K562 (cell line): ENCODE measurements around the gene TRAPPC8. TPM values are rescaled to one million over a fixed set of nuclear protein-coding genes. Genes with fewer than 3 reads are reported as not detected.

Source experiments
- CC2D1A ChIP-seq: fragments of 450-650 bp; IDR thresholded peaks from 2 replicates; pipeline ENCODE4 v1.6.1; 2017; ENCODE audit warnings: mild to moderate bottlenecking
- DLX4 ChIP-seq: fragments of 250-450 bp; sonication (Bioruptor Pico); IDR thresholded peaks from 2 replicates; pipeline ENCODE4 v1.6.1; 2021; ENCODE audit warnings: mild to moderate bottlenecking
- FOSL1 ChIP-seq: fragments of 200-800 bp; sonication (Bioruptor generic); conservative IDR thresholded peaks from 2 replicates; pipeline ENCODE4 v1.6.1; 2016; ENCODE audit warnings: missing genetic modification characterization, missing compliant biosample characterization
- HDAC3 ChIP-seq: fragments of 450-650 bp; IDR thresholded peaks from 2 replicates; pipeline ENCODE4 v1.6.1; 2018; ENCODE audit warnings: borderline replicate concordance, mild to moderate bottlenecking, moderate library complexity; ENCODE audit not compliant: partially characterized antibody
- HEY1 ChIP-seq: fragments of 250-450 bp; sonication (Bioruptor Pico); IDR thresholded peaks from 2 replicates; pipeline ENCODE4 v1.5.0; 2020; ENCODE audit warnings: mild to moderate bottlenecking, moderate library complexity, borderline replicate concordance
- ILK ChIP-seq: fragments of 450-650 bp; IDR thresholded peaks from 2 replicates; pipeline ENCODE4 v1.6.1; 2016; ENCODE audit warnings: missing genetic modification characterization, low read depth, mild to moderate bottlenecking, missing compliant biosample characterization, moderate library complexity, borderline replicate concordance
- JUND ChIP-seq, 2 experiments: IDR thresholded peaks; 2 replicates in 1 of 2; 3 replicates in 1 of 2; pipeline ENCODE4 v1.6.1; 2011; ENCODE audit warnings: borderline replicate concordance in 2 of 2, low read depth in 2 of 2, low read length in 2 of 2, improper control_type of control experiment in 1 of 2, missing biosample characterization in 1 of 2, missing genetic modification characterization in 1 of 2, missing genetic modification reagents in 1 of 2
- KAT8 ChIP-seq: fragments of 450-650 bp; IDR thresholded peaks from 2 replicates; pipeline ENCODE4 v1.6.1; 2016; ENCODE audit warnings: low read depth, mild to moderate bottlenecking
- KHSRP ChIP-seq: fragments of 450-650 bp; IDR thresholded peaks from 2 replicates; pipeline ENCODE4 v1.6.1; 2017
- KLF10 ChIP-seq: fragments of 250-450 bp; sonication (Bioruptor Pico); IDR thresholded peaks from 2 replicates; pipeline ENCODE4 v1.6.1; 2021; ENCODE audit warnings: matching md5 sums
- L3MBTL2 ChIP-seq: fragments of 450-650 bp; IDR thresholded peaks from 2 replicates; pipeline ENCODE4 v1.6.1; 2016; ENCODE audit warnings: mild to moderate bottlenecking, moderate library complexity
- MEF2A ChIP-seq: IDR thresholded peaks from 2 replicates; pipeline ENCODE4 v1.6.1; 2011; ENCODE audit warnings: low read depth, mild to moderate bottlenecking, low read length, moderate library complexity; ENCODE audit not compliant: control insufficient read depth
- MTA2 ChIP-seq: fragments of 450-650 bp; IDR thresholded peaks from 2 replicates; pipeline ENCODE4 v1.6.1; 2016; ENCODE audit warnings: low read depth
- NCOR1 ChIP-seq: fragments of 450-650 bp; IDR thresholded peaks from 2 replicates; pipeline ENCODE4 v1.6.1; 2016; ENCODE audit warnings: mild to moderate bottlenecking, moderate library complexity
- PHF8 ChIP-seq: fragments of 200-600 bp; sonication (generic); IDR thresholded peaks from 2 replicates; pipeline ENCODE4 v1.6.1; 2012; ENCODE audit warnings: mixed run types, mild to moderate bottlenecking, inconsistent platforms, low read length, moderate library complexity, borderline replicate concordance
- PRDM10 ChIP-seq: fragments of 450-650 bp; IDR thresholded peaks from 2 replicates; pipeline ENCODE4 v1.6.1; 2018; ENCODE audit not compliant: partially characterized antibody
- STAT5A ChIP-seq: IDR thresholded peaks from 2 replicates; pipeline ENCODE4 v1.6.1; 2012; ENCODE audit warnings: low read length, inconsistent platforms, borderline replicate concordance
- TAF7 ChIP-seq: fragments of 450-650 bp; IDR thresholded peaks from 2 replicates; pipeline ENCODE4 v1.6.1; 2016; ENCODE audit warnings: missing genetic modification characterization, missing compliant biosample characterization
- TCFL5 ChIP-seq: fragments of 250-450 bp; sonication (Bioruptor Pico); conservative IDR thresholded peaks from 2 replicates; pipeline ENCODE4 v1.6.1; 2021; ENCODE audit warnings: mild to moderate bottlenecking, moderate library complexity, matching md5 sums
- TOE1 ChIP-seq, 2 experiments: fragments of 450-650 bp in 1 of 2; sonication (generic) in 1 of 2; formaldehyde crosslinking in 1 of 2; IDR thresholded peaks; 2 replicates each; pipeline versions ENCODE4 v1.7.1 to v1.8.0; 2016 to 2022; ENCODE audit warnings: borderline replicate concordance in 2 of 2, mild to moderate bottlenecking in 2 of 2, antibody characterized with exemption in 1 of 2, inconsistent platforms in 1 of 2, low read depth in 1 of 2, missing genetic modification reagents in 1 of 2, moderate library complexity in 1 of 2
- XRCC5 ChIP-seq: fragments of 200-400 bp; formaldehyde crosslinking; IDR thresholded peaks from 2 replicates; pipeline ENCODE4 v1.6.1; 2017; ENCODE audit warnings: low read depth, mild to moderate bottlenecking, low read length
- ZBTB12 ChIP-seq: fragments of 250-450 bp; sonication (Bioruptor Pico); IDR thresholded peaks from 2 replicates; pipeline ENCODE4 v1.4.0; 2020
- ZNF354B ChIP-seq: fragments of 250-450 bp; sonication (Bioruptor Pico); IDR thresholded peaks from 2 replicates; pipeline ENCODE4 v1.4.0; 2020
- ZNF444 ChIP-seq: fragments of 250-450 bp; sonication (Bioruptor Pico); IDR thresholded peaks from 2 replicates; pipeline ENCODE4 v1.4.0; 2020; ENCODE audit warnings: mild to moderate bottlenecking, moderate library complexity
- polyA plus RNA-seq, 8 experiments: library from polyadenylated mRNA; depleted of rRNA in 4 of 8; stranded (reverse) in 5 of 8; unstranded in 3 of 8; fragments of >200 nt; fragmentation: Nextera tagmentation in 2 of 8; fragmentation: Illumina TruSeq in 1 of 8; extraction: Ambion mirVana in 2 of 8; extraction: Trizol in 1 of 8; gene quantifications; 2 replicates each; pipeline versions ENCODE4 v1.2.1 to v1.2.3, GENCODE V29; 2011 to 2014; ENCODE audit warnings: inconsistent platforms in 1 of 8, missing spikeins in 1 of 8
- total RNA-seq, 7 experiments: library from RNA; depleted of rRNA in 6 of 7; stranded (reverse); fragments of >200 nt in 6 of 7; fragmentation: Illumina TruSeq in 2 of 7; extraction: Trizol in 2 of 7; gene quantifications; 2 replicates each; pipeline versions ENCODE4 v1.2.1 to v1.2.3, GENCODE V29; 2011 to 2021; ENCODE audit warnings: low replicate concordance in 1 of 7

Gene TRAPPC8
- total and polyA plus RNA-seq, 9 of the 15 experiments (the other 6 are each of a cell fraction or from before 2014, with no cell fraction given) = 20.1 to 111 (median 35.6) TPM

- peak; percentile 31; the same call in 1 of the 2 replicates for TF ChIP-seq JUND (IDR thresholded peaks at IDR 0.05; ENCODE audit: borderline replicate concordance, low read depth, low read length)
- TF ChIP-seq JUND (tag; IDR thresholded peaks at IDR 0.05; ENCODE audit: borderline replicate concordance, low read depth, low read length) = no peak; the same call in 1 of the 3 replicates
- TF ChIP-seq MEF2A = 0 out of 2 replicates have a peak, but pooled peaks have one; percentile 5
- TF ChIP-seq L3MBTL2 = peak; percentile 75
- TF ChIP-seq TCFL5 (CRISPR knock-in tag) = peak; percentile 58; the same call in 1 of the 2 replicates
- no peak for TF ChIP-seq XRCC5
- peak; percentile 70 for TF ChIP-seq STAT5A
- TF ChIP-seq FOSL1 (tag) = peak; percentile 83
- TF ChIP-seq ZNF354B (CRISPR knock-in tag) = peak; percentile 49; the same call in 1 of the 2 replicates
- peak; percentile 63; the same call in 1 of the 2 replicates for TF ChIP-seq KHSRP
- no peak for TF ChIP-seq KLF10 (CRISPR knock-in tag)
- TF ChIP-seq TAF7 (tag) = no peak
- peak; percentile 24 for TF ChIP-seq PRDM10
- peak; percentile 59 for TF ChIP-seq ILK
- TF ChIP-seq PHF8 = no peak
- no peak for TF ChIP-seq TOE1 (IDR thresholded peaks at IDR 0.05; ENCODE audit: borderline replicate concordance)
- no peak for TF ChIP-seq TOE1 (CRISPR knock-in tag; IDR thresholded peaks at IDR 0.05; ENCODE audit: borderline replicate concordance, low read depth)
- peak; percentile 85; the same call in 1 of the 2 replicates for TF ChIP-seq CC2D1A
- TF ChIP-seq MTA2 = peak; percentile 96
- no peak for TF ChIP-seq DLX4 (CRISPR knock-in tag)
- TF ChIP-seq KAT8 = no peak
- peak; percentile 57 for TF ChIP-seq HDAC3
- peak; percentile 95 for TF ChIP-seq NCOR1
- peak; percentile 70 for TF ChIP-seq ZBTB12
- TF ChIP-seq HEY1 (CRISPR knock-in tag) = no peak
- 0 out of 2 replicates have a peak, but pooled peaks have one; percentile 31 for TF ChIP-seq ZNF444
Measured at GRCh38 chr18:31821545-31822171, 121.3 kb downstream of the TRAPPC8 start (continued).
